ENCODE data around the gene BIVM. TPM values are rescaled to one million over a fixed set of nuclear protein-coding genes. Genes with fewer than 3 reads are reported as not detected.

Gene BIVM
- total and polyA plus RNA-seq, 2 donors (not counting 3 experiments of a cell fraction or from before 2014, with no cell fraction given): 7.7 to 20.3 TPM

GRCh38 chr13:102846261-102847015, 47.5 kb downstream of the BIVM start:
- Histone ChIP-seq H3K27ac (ENCODE audit: insufficient read depth, low read depth, low read length) (peak overlapping the region; percentile 78), H3K79me2 (ENCODE audit: control insufficient read depth, insufficient read depth, low read length) (peaks cover 19% of the 10 kb centered on the region), H4K20me1 (replicated peaks; ENCODE audit: control insufficient read depth, extremely low read depth, insufficient read depth, low read length) (no peaks in the 10 kb centered on the region), H3K9ac (replicated peaks; ENCODE audit: extremely low read depth, insufficient read depth, low read length) (peak overlapping the region; percentile 83), H3K4me3 (replicated peaks in 1 of 3; ENCODE audit: insufficient read depth in 1 of 3, low read depth in 1 of 3, low read length in 3 of 3) (peak overlapping the region; percentile 75 to 97 (median 87)), H2AFZ (ENCODE audit: low read depth, low read length) (peak overlapping the region; percentile 82), H3K36me3 (ENCODE audit: control insufficient read depth in 2 of 2, extremely low read depth in 1 of 2, insufficient read depth in 2 of 2, low read length in 2 of 2) (no peaks in the 10 kb centered on the region), H3K9me1 (replicated peaks; ENCODE audit: control insufficient read depth, extremely low read depth, insufficient read depth, low read length) (no peaks in the 10 kb centered on the region), H3K27me3 (ENCODE audit: control insufficient read depth in 2 of 2, insufficient read depth in 2 of 2, low read length in 2 of 2) (no peaks in the 10 kb centered on the region), H3K4me2 (ENCODE audit: insufficient read depth, low read length) (peak overlapping the region; percentile 92), H3K9me3 (replicated peaks; ENCODE audit: control insufficient read depth, insufficient read depth, low read length) (no peaks in the 10 kb centered on the region), H3K4me1 (ENCODE audit: control insufficient read depth, extremely low read depth, insufficient read depth, low read length) (peaks cover 7% of the 10 kb centered on the region)
- dilution Hi-C loops (cut with MboI; ENCODE audit: extremely low pct_ligation_motif_present, low sequenced_read_pairs) (no loop called here), intact Hi-C loops (cut with micrococcal nuclease) (loop anchor here (1.0 to 10.0 kb wide), 10 partner anchors 73 to 1392 kb away; partner anchors contain the start of genes ITGBL1 and TEX30)
- ChIA-PET CTCF (interaction anchor here (0.8 to 2.4 kb wide), 13 partner anchors 10 to 904 kb away, joined by 3 to 19 read pairs (median 10); partner anchors contain the start of genes BIVM, POGLUT2, TEX30 and TPP2), POLR2A (interaction anchor here (1.4 kb wide), 1 partner anchor 250 kb away, joined by 5 read pairs; the partner anchor contains the start of gene TPP2)
- no peak for TF ChIP-seq FOS (IDR thresholded peaks at IDR 0.05; ENCODE audit: borderline replicate concordance, insufficient read depth, low read length)
- DNase-seq (ENCODE audit: low read depth, low spot score): peak; percentile 62
- no peak for FAIRE-seq
- BruUV-seq (replicated peaks): TSS peak; percentile 51

- DNase-seq (ENCODE audit: low read depth, low spot score): peak; percentile 62
- intact Hi-C loops (cut with micrococcal nuclease): loop anchor here (1.0 to 10.0 kb wide), 10 partner anchors 74 to 1393 kb away; partner anchors contain the start of genes ITGBL1 and TEX30
- H3K4me3 ChIP-seq (replicated peaks in 1 of 3; ENCODE audit: insufficient read depth in 1 of 3, low read depth in 1 of 3, low read length in 3 of 3): peak overlapping the region; percentile 75 to 97 (median 87)
- H3K36me3 ChIP-seq (ENCODE audit: control insufficient read depth in 2 of 2, extremely low read depth in 1 of 2, insufficient read depth in 2 of 2, low read length in 2 of 2): no peaks in the 10 kb centered on the region
- H2AFZ ChIP-seq (ENCODE audit: low read depth, low read length): no peak overlapping the region
- no peaks in the 10 kb centered on the region for H4K20me1 ChIP-seq (replicated peaks; ENCODE audit: control insufficient read depth, extremely low read depth, insufficient read depth, low read length)
- no peaks in the 10 kb centered on the region for H3K9me3 ChIP-seq (replicated peaks; ENCODE audit: control insufficient read depth, insufficient read depth, low read length)
- peaks cover 19% of the 10 kb centered on the region for H3K79me2 ChIP-seq (ENCODE audit: control insufficient read depth, insufficient read depth, low read length)
- FAIRE-seq: peak; percentile 76
- no peaks in the 10 kb centered on the region for H3K27me3 ChIP-seq (ENCODE audit: control insufficient read depth in 2 of 2, insufficient read depth in 2 of 2, low read length in 2 of 2)
- H3K9me1 ChIP-seq (replicated peaks; ENCODE audit: control insufficient read depth, extremely low read depth, insufficient read depth, low read length): no peaks in the 10 kb centered on the region
- BruUV-seq (replicated peaks): no TSS peak
- H3K4me2 ChIP-seq (ENCODE audit: insufficient read depth, low read length): peak overlapping the region; percentile 92
- H3K27ac ChIP-seq (ENCODE audit: insufficient read depth, low read depth, low read length): peak overlapping the region; percentile 78
- dilution Hi-C loops (cut with MboI; ENCODE audit: extremely low pct_ligation_motif_present, low sequenced_read_pairs): no loop called here
- TF ChIP-seq JUN (IDR thresholded peaks at IDR 0.05; ENCODE audit: borderline replicate concordance, insufficient read depth, insufficient read length, low read depth) (no peak), POLR2A (IDR thresholded peaks at IDR 0.05; ENCODE audit: low read depth, low read length) (no peak), EZH2 (IDR thresholded peaks at IDR 0.05; ENCODE audit: borderline replicate concordance, low read depth, low read length, severe bottlenecking) (no peak), POLR2AphosphoS5 (IDR thresholded peaks at IDR 0.05; ENCODE audit: insufficient read depth, low read depth, low read length) (no peak), CTCF (IDR thresholded peaks at IDR 0.05; ENCODE audit: extremely low read depth in 1 of 2, insufficient read depth in 1 of 2, low read depth in 1 of 2, low read length in 2 of 2) (peak; percentile 54 to 60), MYC (IDR thresholded peaks at IDR 0.05; ENCODE audit: low read depth, low read length) (no peak), FOS (IDR thresholded peaks at IDR 0.05; ENCODE audit: borderline replicate concordance, insufficient read depth, low read length) (no peak)
- peak overlapping the region; percentile 83 for H3K9ac ChIP-seq (replicated peaks; ENCODE audit: extremely low read depth, insufficient read depth, low read length)
- POLR2A ChIA-PET: no interaction called here
- peaks cover 10% of the 10 kb centered on the region for H3K4me1 ChIP-seq (ENCODE audit: control insufficient read depth, extremely low read depth, insufficient read depth, low read length)
- CTCF ChIA-PET: interaction anchor here (0.8 to 2.4 kb wide), 15 partner anchors 9 to 292 kb away, joined by 3 to 17 read pairs (median 6); partner anchors contain the start of gene TPP2
Observed at GRCh38 chr13:102847272-102848234, 48.6 kb downstream of the BIVM start.
